ENCODE measurements around the gene SLC12A7. TPM values are rescaled to one million over a fixed set of nuclear protein-coding genes. Genes with fewer than 3 reads are reported as not detected.

The SLC12A7 gene
- total and polyA plus RNA-seq, 2 of the 13 experiments (the other 11 are each of a cell fraction or from before 2014, with no cell fraction given) = 14.0 to 18.5 TPM

DNA sequence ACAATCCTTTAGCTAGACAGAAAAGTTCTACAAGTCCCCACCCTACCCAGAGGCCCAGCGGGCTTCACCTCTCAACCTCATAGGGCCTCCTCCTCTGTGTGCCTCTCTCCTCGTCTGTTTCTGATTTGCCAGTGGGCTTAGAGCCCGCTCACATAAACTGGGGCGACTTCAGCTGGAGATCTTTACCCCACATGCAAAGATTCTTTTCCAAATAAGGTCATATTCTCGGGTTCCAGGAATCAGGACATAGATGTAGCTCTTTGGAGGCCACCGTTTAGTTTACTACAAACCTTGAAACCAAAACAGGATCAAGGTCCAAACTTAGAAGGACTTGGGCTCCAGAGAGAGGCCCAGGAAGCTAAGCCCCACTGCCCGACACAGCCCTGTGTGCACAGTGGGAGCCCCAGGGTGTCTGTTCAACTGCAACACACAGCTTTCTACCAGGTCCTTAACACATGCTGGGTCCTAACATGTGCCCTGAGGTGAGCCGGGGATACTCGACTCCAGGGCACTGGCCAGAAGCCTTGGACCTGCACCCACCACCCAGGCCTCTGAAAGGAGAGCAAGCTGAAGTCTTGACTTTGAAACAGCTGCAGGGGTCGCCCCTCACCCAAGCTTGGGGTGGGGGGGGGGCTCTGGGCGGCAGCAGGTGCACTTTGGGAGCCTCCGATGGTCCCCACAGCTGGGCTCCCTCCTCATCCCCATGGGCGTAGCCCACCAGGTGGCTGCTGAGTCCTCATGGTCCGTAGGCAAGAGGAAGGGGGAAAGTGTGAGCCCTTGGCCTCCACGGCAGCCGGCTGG is 26.8 kb upstream of the SLC12A7 start (continued):
- TF ChIP-seq, protein P1, sequence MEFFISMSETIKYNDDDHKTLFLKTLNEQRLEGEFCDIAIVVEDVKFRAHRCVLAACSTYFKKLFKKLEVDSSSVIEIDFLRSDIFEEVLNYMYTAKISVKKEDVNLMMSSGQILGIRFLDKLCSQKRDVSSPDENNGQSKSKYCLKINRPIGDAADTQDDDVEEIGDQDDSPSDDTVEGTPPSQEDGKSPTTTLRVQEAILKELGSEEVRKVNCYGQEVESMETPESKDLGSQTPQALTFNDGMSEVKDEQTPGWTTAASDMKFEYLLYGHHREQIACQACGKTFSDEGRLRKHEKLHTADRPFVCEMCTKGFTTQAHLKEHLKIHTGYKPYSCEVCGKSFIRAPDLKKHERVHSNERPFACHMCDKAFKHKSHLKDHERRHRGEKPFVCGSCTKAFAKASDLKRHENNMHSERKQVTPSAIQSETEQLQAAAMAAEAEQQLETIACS (CRISPR knock-in tag; IDR thresholded peaks at IDR 0.05) = no peak
- 0 out of 2 replicates have a peak, but pooled peaks have one; percentile 19 for TF ChIP-seq GATA4 (IDR thresholded peaks at IDR 0.05; ENCODE audit: borderline replicate concordance, low read depth)
- no peak for TF ChIP-seq RCOR2 (CRISPR knock-in tag; IDR thresholded peaks at IDR 0.05)
- TF ChIP-seq, protein P2, sequence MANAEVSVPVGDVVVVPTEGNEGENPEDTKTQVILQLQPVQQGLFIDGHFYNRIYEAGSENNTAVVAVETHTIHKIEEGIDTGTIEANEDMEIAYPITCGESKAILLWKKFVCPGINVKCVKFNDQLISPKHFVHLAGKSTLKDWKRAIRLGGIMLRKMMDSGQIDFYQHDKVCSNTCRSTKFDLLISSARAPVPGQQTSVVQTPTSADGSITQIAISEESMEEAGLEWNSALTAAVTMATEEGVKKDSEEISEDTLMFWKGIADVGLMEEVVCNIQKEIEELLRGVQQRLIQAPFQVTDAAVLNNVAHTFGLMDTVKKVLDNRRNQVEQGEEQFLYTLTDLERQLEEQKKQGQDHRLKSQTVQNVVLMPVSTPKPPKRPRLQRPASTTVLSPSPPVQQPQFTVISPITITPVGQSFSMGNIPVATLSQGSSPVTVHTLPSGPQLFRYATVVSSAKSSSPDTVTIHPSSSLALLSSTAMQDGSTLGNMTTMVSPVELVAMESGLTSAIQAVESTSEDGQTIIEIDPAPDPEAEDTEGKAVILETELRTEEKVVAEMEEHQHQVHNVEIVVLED (CRISPR knock-in tag; IDR thresholded peaks at IDR 0.05; ENCODE audit: borderline replicate concordance) = peak; percentile 23; the same call in 1 of the 2 replicates
- TF ChIP-seq NRL (CRISPR knock-in tag; IDR thresholded peaks at IDR 0.05; ENCODE audit: borderline replicate concordance) = peak; percentile 47; the same call in 1 of the 2 replicates
- TF ChIP-seq, protein P3, sequence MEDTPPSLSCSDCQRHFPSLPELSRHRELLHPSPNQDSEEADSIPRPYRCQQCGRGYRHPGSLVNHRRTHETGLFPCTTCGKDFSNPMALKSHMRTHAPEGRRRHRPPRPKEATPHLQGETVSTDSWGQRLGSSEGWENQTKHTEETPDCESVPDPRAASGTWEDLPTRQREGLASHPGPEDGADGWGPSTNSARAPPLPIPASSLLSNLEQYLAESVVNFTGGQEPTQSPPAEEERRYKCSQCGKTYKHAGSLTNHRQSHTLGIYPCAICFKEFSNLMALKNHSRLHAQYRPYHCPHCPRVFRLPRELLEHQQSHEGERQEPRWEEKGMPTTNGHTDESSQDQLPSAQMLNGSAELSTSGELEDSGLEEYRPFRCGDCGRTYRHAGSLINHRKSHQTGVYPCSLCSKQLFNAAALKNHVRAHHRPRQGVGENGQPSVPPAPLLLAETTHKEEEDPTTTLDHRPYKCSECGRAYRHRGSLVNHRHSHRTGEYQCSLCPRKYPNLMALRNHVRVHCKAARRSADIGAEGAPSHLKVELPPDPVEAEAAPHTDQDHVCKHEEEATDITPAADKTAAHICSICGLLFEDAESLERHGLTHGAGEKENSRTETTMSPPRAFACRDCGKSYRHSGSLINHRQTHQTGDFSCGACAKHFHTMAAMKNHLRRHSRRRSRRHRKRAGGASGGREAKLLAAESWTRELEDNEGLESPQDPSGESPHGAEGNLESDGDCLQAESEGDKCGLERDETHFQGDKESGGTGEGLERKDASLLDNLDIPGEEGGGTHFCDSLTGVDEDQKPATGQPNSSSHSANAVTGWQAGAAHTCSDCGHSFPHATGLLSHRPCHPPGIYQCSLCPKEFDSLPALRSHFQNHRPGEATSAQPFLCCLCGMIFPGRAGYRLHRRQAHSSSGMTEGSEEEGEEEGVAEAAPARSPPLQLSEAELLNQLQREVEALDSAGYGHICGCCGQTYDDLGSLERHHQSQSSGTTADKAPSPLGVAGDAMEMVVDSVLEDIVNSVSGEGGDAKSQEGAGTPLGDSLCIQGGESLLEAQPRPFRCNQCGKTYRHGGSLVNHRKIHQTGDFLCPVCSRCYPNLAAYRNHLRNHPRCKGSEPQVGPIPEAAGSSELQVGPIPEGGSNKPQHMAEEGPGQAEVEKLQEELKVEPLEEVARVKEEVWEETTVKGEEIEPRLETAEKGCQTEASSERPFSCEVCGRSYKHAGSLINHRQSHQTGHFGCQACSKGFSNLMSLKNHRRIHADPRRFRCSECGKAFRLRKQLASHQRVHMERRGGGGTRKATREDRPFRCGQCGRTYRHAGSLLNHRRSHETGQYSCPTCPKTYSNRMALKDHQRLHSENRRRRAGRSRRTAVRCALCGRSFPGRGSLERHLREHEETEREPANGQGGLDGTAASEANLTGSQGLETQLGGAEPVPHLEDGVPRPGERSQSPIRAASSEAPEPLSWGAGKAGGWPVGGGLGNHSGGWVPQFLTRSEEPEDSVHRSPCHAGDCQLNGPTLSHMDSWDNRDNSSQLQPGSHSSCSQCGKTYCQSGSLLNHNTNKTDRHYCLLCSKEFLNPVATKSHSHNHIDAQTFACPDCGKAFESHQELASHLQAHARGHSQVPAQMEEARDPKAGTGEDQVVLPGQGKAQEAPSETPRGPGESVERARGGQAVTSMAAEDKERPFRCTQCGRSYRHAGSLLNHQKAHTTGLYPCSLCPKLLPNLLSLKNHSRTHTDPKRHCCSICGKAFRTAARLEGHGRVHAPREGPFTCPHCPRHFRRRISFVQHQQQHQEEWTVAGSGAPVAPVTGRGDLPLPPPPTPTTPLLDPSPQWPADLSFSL (CRISPR knock-in tag; IDR thresholded peaks at IDR 0.05) = no peak
- peak; percentile 22; the same call in 1 of the 2 replicates for TF ChIP-seq BCL6 (CRISPR knock-in tag; IDR thresholded peaks at IDR 0.05)
- peak; percentile 80 for TF ChIP-seq ASH2L (IDR thresholded peaks at IDR 0.05; ENCODE audit: insufficient read length, low read depth, low read length)
- TF ChIP-seq ZFP36L1 (CRISPR knock-in tag; IDR thresholded peaks at IDR 0.05) = 0 out of 2 replicates have a peak, but pooled peaks have one; percentile 29
- TF ChIP-seq HCFC1 (IDR thresholded peaks at IDR 0.05; ENCODE audit: low read depth, low read length) = no peak
- TF ChIP-seq EEA1 (CRISPR knock-in tag; IDR thresholded peaks at IDR 0.05; ENCODE audit: borderline replicate concordance) = no peak
- no peak for TF ChIP-seq POLR2G (IDR thresholded peaks at IDR 0.05; ENCODE audit: low read depth, low read length)
- TF ChIP-seq, protein P4, sequence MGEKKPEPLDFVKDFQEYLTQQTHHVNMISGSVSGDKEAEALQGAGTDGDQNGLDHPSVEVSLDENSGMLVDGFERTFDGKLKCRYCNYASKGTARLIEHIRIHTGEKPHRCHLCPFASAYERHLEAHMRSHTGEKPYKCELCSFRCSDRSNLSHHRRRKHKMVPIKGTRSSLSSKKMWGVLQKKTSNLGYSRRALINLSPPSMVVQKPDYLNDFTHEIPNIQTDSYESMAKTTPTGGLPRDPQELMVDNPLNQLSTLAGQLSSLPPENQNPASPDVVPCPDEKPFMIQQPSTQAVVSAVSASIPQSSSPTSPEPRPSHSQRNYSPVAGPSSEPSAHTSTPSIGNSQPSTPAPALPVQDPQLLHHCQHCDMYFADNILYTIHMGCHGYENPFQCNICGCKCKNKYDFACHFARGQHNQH (CRISPR knock-in tag; IDR thresholded peaks at IDR 0.05) = no peak
- TF ChIP-seq, protein P5, sequence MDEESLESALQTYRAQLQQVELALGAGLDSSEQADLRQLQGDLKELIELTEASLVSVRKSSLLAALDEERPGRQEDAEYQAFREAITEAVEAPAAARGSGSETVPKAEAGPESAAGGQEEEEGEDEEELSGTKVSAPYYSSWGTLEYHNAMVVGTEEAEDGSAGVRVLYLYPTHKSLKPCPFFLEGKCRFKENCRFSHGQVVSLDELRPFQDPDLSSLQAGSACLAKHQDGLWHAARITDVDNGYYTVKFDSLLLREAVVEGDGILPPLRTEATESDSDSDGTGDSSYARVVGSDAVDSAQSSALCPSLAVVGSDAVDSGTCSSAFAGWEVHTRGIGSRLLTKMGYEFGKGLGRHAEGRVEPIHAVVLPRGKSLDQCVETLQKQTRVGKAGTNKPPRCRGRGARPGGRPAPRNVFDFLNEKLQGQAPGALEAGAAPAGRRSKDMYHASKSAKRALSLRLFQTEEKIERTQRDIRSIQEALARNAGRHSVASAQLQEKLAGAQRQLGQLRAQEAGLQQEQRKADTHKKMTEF (CRISPR knock-in tag; IDR thresholded peaks at IDR 0.05) = 0 out of 2 replicates have a peak, but pooled peaks have one; percentile 23
- peak; percentile 70; the same call in 1 of the 2 replicates for TF ChIP-seq PHF21A (CRISPR knock-in tag; IDR thresholded peaks at IDR 0.05)
- 0 out of 2 replicates have a peak, but pooled peaks have one; percentile 40 for TF ChIP-seq BORCS8-MEF2B (CRISPR knock-in tag; IDR thresholded peaks at IDR 0.05)
